Measurements from ENCODE around the gene CELSR3. TPM values are rescaled to one million over a fixed set of nuclear protein-coding genes. Genes with fewer than 3 reads are reported as not detected.

The CELSR3 gene
- polyA plus RNA-seq, 6 donors from 2014 or later: 0.28 TPM; not detected in 5

DNA sequence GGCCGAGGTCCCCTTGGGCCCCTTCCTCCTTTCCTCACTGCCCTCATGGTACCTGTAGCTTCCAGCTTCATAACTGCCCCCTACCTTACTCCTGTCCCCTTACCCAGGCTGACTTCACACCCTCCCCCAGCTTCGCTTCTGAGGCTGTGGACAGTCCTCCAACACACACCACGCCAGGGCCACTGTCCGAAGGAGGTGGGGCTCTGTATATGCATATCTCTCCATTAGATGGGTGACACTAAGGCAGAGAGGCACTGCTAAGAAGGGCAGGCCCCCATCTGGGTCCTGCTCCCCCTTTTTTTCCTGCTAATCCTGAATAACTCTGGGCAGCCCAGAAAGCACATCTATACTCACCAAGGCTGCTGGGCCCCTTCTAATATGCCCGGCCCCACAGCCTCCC, 66.5 kb downstream of the CELSR3 start:
- H3K27me3 Mint-ChIP-seq: peaks cover 11 to 45% (median 29%) of the 10 kb centered on the region in 3 donors
- peak overlapping the region in 4 of 6 donors; percentile 81 to 93 (median 89) for H3K27ac Mint-ChIP-seq
- peaks cover 10 to 19% (median 13%) of the 10 kb centered on the region in 3 donors for H3K4me1 Mint-ChIP-seq
- no peak for ATAC-seq (ENCODE audit: low read depth in 2 of 2)
- no peaks in the 10 kb centered on the region for H3K9me3 Mint-ChIP-seq
- peak overlapping the region in 1 of 8 donors; percentile 22 for H3K4me3 Mint-ChIP-seq
- no peak for DNase-seq
- H3K36me3 Mint-ChIP-seq: peaks cover 6 to 7% of the 10 kb centered on the region in 2 donors

DNA sequence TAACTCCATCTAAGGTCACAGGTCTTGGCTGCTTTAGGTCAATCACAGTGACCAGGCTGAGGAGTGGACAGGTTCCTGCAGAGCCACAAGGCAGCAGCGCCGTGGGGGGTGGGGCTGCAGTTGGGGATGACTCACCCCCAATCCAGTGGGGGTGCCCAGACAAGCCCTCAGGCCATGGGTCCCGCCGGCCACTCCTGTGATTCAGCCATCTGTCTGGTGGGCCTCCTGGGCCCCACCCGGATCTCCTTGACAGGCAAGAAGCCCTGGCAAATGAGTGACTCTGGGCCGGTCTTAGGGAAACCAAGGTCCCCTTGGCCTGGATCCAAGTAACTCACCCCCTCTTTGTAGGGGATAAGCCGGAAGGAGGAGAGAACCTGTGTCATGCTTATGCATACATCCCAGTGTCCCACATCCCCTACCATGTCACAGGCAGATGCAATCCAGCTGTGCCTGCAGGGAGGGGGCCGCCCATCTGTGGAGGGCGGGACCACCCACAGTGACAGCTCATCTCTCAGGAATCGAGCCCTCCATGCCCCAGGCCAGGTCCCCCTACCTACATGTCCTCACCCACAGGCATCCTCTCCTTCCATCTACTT, 67.1 kb downstream of the CELSR3 start:
- Mint-ChIP-seq H3K27me3 (peaks cover 11 to 51% (median 35%) of the 10 kb centered on the region in 3 donors), H3K4me1 (peaks cover 10 to 19% (median 13%) of the 10 kb centered on the region in 3 donors), H3K4me3 (peak overlapping the region in 4 of 8 donors; percentile 6 to 57 (median 26)), H3K27ac (peak overlapping the region in 4 of 6 donors; percentile 81 to 93 (median 89)), H3K36me3 (peaks cover 2 to 7% of the 10 kb centered on the region in 2 donors), H3K9me3 (no peaks in the 10 kb centered on the region)
- DNase-seq: peak; percentile 6
- ATAC-seq (ENCODE audit: low read depth in 2 of 2): peak; percentile 15 to 17

DNA sequence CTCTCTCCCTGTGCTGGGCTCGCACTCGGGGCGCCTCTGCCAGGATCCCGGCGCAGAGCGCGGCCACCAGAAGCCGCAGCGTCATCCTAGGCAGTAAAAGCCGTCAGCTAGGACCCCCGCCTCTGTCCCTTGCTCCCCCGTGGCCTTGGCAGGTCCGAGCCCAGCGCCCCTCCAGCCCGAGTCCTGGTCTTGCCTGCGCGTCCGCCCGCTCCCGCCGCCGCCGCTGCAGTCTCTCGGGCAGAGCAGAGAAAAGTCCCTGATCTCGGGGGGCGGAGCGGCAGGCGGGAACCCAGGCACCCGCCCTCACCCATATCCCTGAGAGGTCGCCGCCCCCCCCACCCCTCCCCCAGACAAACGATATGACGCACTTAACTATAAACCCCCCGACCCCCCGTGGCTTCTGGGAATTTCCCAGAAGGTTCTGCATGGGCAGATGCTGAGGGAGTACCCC, 67.6 kb downstream of the CELSR3 start, which contains the start of gene COL7A1:
TSS of gene COL7A1 (minus strand) at position 255 of the 451 bp plus-strand sequence. CDS start at position 85, 170 bp downstream.
- DNase-seq: peak; percentile 13
- peak; percentile 75 to 76 for ATAC-seq (ENCODE audit: low read depth in 2 of 2)

DNA sequence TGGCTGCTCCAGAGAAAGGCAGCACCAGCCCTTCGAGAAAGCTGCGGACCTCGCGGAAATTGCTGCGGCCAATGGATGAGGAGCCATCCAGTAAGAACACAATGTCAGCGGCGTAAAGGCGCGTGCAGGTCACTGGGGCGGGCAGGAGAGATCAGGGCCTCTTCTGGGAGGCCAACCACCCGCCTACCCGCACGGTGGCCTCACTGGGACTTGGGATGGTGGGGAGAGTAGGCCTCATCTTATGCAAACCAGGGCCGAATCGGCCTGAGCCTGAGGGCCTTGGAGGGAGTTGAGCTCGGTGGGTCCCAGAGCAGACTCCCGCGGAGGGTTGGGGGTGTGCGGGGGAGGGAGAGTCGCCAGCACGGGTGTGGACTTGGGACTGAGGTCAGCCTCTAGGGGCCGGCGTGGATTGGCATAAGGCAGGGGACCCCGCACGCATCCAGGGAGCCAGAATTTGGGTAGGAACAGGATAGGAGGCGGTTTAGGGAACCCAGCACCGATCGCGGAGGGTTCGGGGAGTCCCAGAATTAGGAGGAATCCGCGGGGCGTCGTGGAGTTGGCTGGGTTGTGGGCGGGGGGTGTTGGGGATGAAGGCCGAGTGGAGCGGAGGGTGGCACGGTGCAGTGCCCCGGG, 68.2 kb downstream of the CELSR3 start:
- Mint-ChIP-seq H3K9me3 (no peaks in the 10 kb centered on the region), H3K27ac (peak overlapping the region in 2 of 6 donors; percentile 67 to 68)
- ATAC-seq (ENCODE audit: low read depth in 2 of 2): no peak

More for the DNA sequence above, 67.6 kb downstream of the CELSR3 start, which contains the start of gene COL7A1:
- Mint-ChIP-seq H3K36me3 (peaks cover 0 to 7% of the 10 kb centered on the region in 2 donors), H3K4me3 (peak within 1 kb of the TSS in 6 of 8 donors; percentile 20 to 74 (median 62)), H3K27ac (peak within 1 kb of the TSS in 4 of 6 donors; percentile 81 to 93 (median 89)), H3K9me3 (no peaks in the 10 kb centered on the region), H3K4me1 (peaks cover 10 to 19% (median 13%) of the 10 kb centered on the region in 3 donors), H3K27me3 (peaks cover 11 to 56% (median 40%) of the 10 kb centered on the region in 3 donors)

DNA sequence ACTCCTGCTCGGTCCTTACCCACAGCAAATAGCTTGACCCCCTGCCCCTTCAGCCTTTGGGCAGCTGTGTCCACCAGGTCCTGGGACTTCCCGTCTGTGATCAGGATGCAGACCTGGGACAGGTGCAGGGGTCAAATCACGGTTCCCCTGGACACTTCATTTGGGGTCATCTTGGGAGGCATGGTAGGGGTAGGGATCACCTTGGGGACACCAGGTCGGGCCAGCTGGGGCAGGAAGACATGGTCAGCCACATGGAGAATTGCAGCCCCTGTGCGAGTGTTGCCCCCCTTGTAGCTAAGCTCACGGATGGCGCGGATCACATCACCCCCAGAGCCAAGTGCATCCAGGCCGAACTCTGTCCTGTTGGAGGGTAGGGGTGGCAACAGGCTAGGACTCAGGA, 69.3 kb downstream of the CELSR3 start:
- H3K9me3 Mint-ChIP-seq: no peaks in the 10 kb centered on the region
- no peak overlapping the region for H3K27ac Mint-ChIP-seq
- ATAC-seq (ENCODE audit: low read depth in 2 of 2) (no peak), DNase-seq (no peak)
- no peaks in the 10 kb centered on the region for H3K36me3 Mint-ChIP-seq
- peaks cover 11 to 72% (median 58%) of the 10 kb centered on the region in 3 donors for H3K27me3 Mint-ChIP-seq
- peak overlapping the region in 1 of 8 donors; percentile 67 for H3K4me3 Mint-ChIP-seq
- H3K4me1 Mint-ChIP-seq: peaks cover 10 to 19% (median 13%) of the 10 kb centered on the region in 3 donors

More for the DNA sequence above, 68.2 kb downstream of the CELSR3 start:
- Mint-ChIP-seq H3K4me1 (peaks cover 10 to 19% (median 13%) of the 10 kb centered on the region in 3 donors), H3K27me3 (peaks cover 11 to 62% (median 46%) of the 10 kb centered on the region in 3 donors), H3K36me3 (peaks cover 0 to 7% of the 10 kb centered on the region in 2 donors), H3K4me3 (peak overlapping the region in 5 of 8 donors; percentile 20 to 74 (median 66))
- no peak for DNase-seq

DNA sequence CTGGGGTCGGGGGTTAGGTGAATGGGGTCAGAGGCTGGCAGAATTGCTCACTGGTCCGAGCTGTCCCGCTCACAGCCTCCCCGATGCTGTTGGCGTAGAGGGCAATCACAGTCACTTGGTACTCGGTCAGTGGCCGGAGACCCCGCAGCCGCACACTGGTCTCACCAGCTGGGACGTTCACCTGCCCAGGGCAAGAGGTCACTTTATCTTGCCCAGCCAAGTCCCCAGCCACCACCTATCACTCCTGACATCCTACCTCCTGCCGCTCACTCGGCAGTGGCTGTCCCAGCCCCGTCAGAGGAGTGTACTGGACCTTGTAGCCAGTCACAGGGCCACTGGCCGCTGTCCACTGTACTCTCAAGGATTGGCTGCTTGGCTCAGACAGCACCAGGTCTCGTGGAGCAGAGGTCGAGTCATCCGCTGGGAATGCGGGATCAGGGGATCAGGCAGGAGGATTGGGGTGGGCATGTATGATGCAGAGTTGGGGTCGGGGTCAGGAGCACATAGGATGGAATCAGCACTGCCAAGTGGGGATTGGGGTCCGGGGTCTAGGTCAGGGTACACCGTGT, 70.1 kb downstream of the CELSR3 start:
- Mint-ChIP-seq H3K4me1 (peaks cover 10 to 19% (median 13%) of the 10 kb centered on the region in 3 donors), H3K4me3 (no peak overlapping the region), H3K27ac (no peak overlapping the region), H3K27me3 (peaks cover 14 to 80% (median 65%) of the 10 kb centered on the region in 3 donors), H3K9me3 (no peaks in the 10 kb centered on the region), H3K36me3 (no peaks in the 10 kb centered on the region)
- DNase-seq: no peak
- ATAC-seq (ENCODE audit: low read depth in 2 of 2): no peak

DNA sequence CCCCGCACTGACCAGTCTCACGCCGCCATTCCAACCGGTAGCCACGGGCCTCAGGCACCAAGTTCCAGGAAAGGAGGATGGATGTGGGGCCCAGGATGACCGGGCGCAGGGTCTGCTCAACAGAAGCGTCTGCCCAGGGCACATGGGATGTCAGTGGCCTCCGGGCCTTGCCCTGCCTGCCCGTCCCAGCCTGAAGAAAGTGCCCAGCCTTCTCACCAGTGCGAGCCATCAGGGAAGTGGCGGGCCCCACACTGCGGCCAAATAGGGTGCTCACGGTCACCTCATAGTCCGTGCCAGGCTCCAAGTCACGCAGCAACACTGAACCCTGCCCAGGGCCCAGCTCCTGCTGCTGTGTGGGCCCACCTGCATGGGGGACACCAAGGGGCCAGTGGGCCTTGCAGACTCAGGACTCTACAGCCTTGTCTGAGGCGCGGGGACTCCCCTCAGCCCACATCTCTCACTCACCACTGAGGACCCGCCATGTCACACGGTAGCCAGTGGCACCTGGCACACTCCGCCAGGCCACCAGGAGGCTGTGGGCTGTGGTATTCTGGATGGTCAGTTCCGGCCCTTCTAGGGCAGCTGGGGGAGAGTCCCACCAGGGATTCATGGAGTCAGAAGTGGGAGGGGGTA, 70.7 kb downstream of the CELSR3 start:
- Mint-ChIP-seq H3K9me3 (no peaks in the 10 kb centered on the region), H3K27me3 (peaks cover 14 to 86% (median 71%) of the 10 kb centered on the region in 3 donors), H3K4me1 (peaks cover 6 to 15% (median 13%) of the 10 kb centered on the region in 3 donors), H3K27ac (no peak overlapping the region), H3K4me3 (no peak overlapping the region), H3K36me3 (no peaks in the 10 kb centered on the region)
- ATAC-seq (ENCODE audit: low read depth in 2 of 2) (no peak), DNase-seq (no peak)

DNA sequence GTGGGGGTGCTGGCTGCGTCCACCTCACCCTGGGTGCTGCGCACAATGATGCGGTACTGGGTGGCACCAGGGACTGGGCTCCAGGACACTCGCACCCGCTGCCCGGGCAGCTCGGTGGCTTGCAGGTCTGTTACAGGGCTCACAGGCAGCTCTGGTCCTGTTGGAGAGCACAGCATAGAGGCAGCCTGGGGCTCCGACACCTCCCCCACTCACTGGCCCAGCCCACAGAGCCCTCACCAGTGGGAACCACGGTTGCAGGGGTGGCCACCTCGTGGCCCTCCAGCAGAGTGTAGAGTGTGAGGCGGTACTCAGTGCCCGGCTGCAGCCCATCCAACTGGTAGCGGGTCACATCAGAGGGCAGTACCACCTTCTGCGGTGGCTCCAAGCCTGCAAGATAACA, 71.2 kb downstream of the CELSR3 start:
- Mint-ChIP-seq H3K4me1 (peaks cover 6 to 15% (median 13%) of the 10 kb centered on the region in 3 donors), H3K27me3 (peaks cover 17 to 89% (median 77%) of the 10 kb centered on the region in 3 donors), H3K27ac (no peak overlapping the region), H3K36me3 (no peaks in the 10 kb centered on the region), H3K4me3 (no peak overlapping the region), H3K9me3 (no peaks in the 10 kb centered on the region)
- ATAC-seq (ENCODE audit: low read depth in 2 of 2) (no peak), DNase-seq (no peak)

DNA sequence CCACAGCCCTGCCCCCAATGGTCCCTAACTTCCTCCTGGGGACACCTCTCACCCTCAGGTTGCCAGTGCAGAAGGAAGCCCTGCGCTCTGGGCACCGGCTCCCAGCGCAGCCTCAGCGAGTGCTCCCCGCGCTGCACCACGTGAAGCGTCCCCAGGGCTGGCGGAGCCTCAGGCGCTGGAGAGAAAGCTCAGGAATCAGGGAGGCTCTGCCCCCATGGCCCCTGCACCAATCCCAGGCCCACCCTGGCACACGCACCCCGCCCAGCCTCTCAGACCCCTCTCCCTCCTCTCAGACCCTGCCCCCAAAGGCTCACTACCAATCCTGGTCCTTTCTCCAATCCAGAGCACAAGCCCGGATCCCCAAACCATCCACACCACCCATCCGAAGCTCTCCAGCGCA, 74.5 kb downstream of the CELSR3 start:
- H3K4me3 Mint-ChIP-seq: no peak overlapping the region
- peak overlapping the region in 1 of 6 donors; percentile 74 for H3K27ac Mint-ChIP-seq
- no peaks in the 10 kb centered on the region for H3K36me3 Mint-ChIP-seq
- no peaks in the 10 kb centered on the region for H3K9me3 Mint-ChIP-seq
- H3K4me1 Mint-ChIP-seq: no peaks in the 10 kb centered on the region
- no peak for ATAC-seq (ENCODE audit: low read depth in 2 of 2)
- H3K27me3 Mint-ChIP-seq: peaks cover 13 to 68% (median 63%) of the 10 kb centered on the region in 3 donors
- DNase-seq: no peak

DNA sequence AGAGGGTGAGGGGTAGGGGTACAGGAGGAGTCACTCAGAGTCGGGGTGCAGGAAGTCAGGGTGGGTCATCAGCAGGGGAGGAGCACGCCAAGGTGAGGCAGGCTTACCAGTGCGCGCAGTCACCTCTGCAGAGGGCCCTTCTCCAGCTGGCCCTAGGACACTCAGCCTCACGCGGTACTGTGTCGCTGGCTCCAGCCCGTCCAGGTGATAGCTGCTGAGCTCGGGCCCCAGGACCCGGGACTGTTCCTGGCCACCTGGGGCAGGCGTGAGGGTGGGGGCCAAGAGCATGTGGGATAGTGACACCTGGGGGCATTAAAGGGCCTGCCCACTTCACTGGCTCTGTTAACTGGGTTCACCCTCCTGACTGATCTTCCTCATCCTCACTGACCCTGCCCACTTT, 75.0 kb downstream of the CELSR3 start:
- no peaks in the 10 kb centered on the region for H3K36me3 Mint-ChIP-seq
- ATAC-seq (ENCODE audit: low read depth in 2 of 2) (no peak), DNase-seq (no peak)
- H3K9me3 Mint-ChIP-seq: no peaks in the 10 kb centered on the region
- H3K4me3 Mint-ChIP-seq: no peak overlapping the region
- H3K4me1 Mint-ChIP-seq: no peaks in the 10 kb centered on the region
- peaks cover 9 to 62% (median 57%) of the 10 kb centered on the region in 3 donors for H3K27me3 Mint-ChIP-seq
- peak overlapping the region in 1 of 6 donors; percentile 36 for H3K27ac Mint-ChIP-seq
